Erythroblast (primary cell): ENCODE measurements around the gene ANO6.
"Not testable (repeated sequence)": the region's sequence is repeated elsewhere in the genome, so short reads cannot be mapped to it uniquely, and the experiment has no call there.

Source experiments
- DNase-seq, 2 experiments: peaks; one replicate each; lab custom pipeline; 2025; lab: John Stamatoyannopoulos, UW
- GATA1 ChIP-seq: IDR thresholded peaks from 2 replicates; pipeline ENCODE4 v1.6.1; 2011; ENCODE audit warnings: low read depth, mild to moderate bottlenecking, control low read depth, low read length, moderate library complexity
- POLR2A ChIP-seq: IDR thresholded peaks from 2 replicates; pipeline ENCODE4 v1.6.1; 2011; ENCODE audit warnings: mild to moderate bottlenecking, low read length

The ANO6 gene

GRCh38 chr12:45309836-45310626, 94.1 kb downstream of the ANO6 start:
- no peak for DNase-seq
- no peak for TF ChIP-seq GATA1
- no peak for TF ChIP-seq POLR2A

GRCh38 chr12:45310627-45310968, 94.7 kb downstream of the ANO6 start:
- DNase-seq = no peak
- TF ChIP-seq GATA1 = no peak
- TF ChIP-seq POLR2A = no peak

- TF ChIP-seq POLR2A (no peak), GATA1 (no peak)
- no peak for DNase-seq
Observed at GRCh38 chr12:45312012-45312411, 96.1 kb downstream of the ANO6 start.

GRCh38 chr12:45314770-45315169, 98.9 kb downstream of the ANO6 start:
- DNase-seq = no peak
- TF ChIP-seq POLR2A (no peak), GATA1 (no peak)

GRCh38 chr12:45315462-45315861, 99.6 kb downstream of the ANO6 start:
- TF ChIP-seq POLR2A (no peak), GATA1 (no peak)
- DNase-seq = no peak

GRCh38 chr12:45317261-45317660, 101.4 kb downstream of the ANO6 start:
- not testable (repeated sequence) for DNase-seq

GRCh38 chr12:45322810-45323209, 106.9 kb downstream of the ANO6 start:
- TF ChIP-seq GATA1 (no peak), POLR2A (no peak)
- no peak for DNase-seq

GRCh38 chr12:45324391-45324790, 108.5 kb downstream of the ANO6 start:
- TF ChIP-seq GATA1 (no peak), POLR2A (no peak)
- no peak for DNase-seq

- DNase-seq = no peak
- no peak for TF ChIP-seq POLR2A
- no peak for TF ChIP-seq GATA1
Observed at GRCh38 chr12:45326358-45326975, 110.6 kb downstream of the ANO6 start.

GRCh38 chr12:45327823-45328383, 112.0 kb downstream of the ANO6 start:
- no peak for DNase-seq
- TF ChIP-seq GATA1 (no peak), POLR2A (no peak)

- no peak for DNase-seq
- TF ChIP-seq POLR2A = no peak
- TF ChIP-seq GATA1 = no peak
Observed at GRCh38 chr12:45329238-45329637, 113.3 kb downstream of the ANO6 start.

GRCh38 chr12:45329702-45330101, 113.8 kb downstream of the ANO6 start:
- TF ChIP-seq POLR2A (no peak), GATA1 (no peak)

GRCh38 chr12:45331552-45331951, 115.7 kb downstream of the ANO6 start:
- DNase-seq = no peak
- TF ChIP-seq POLR2A (no peak), GATA1 (no peak)

More at GRCh38 chr12:45329702-45330101, 113.8 kb downstream of the ANO6 start:
- no peak for DNase-seq

GRCh38 chr12:45334396-45334795, 118.5 kb downstream of the ANO6 start:
- DNase-seq = no peak
- TF ChIP-seq POLR2A = no peak
- TF ChIP-seq GATA1 = no peak
